Mesenchymal stem cell (in vitro differentiated cells and primary cell): Measurements from ENCODE around the gene SPNS1.

ENCODE experiments used
- DNase-seq: peaks from one replicate; pipeline ENCODE4 v3.0.0-alpha.2; 2013
- H2AFZ ChIP-seq: one replicate; pipeline ENCODE4 v1.6.1; 2013; ENCODE audit warnings: low read depth, mild to moderate bottlenecking, control low read depth, inconsistent platforms, low read length, moderate library complexity
- H2AK5ac ChIP-seq: 2 replicates; pipeline ENCODE4 v1.6.1; 2013; ENCODE audit warnings: low read length, moderate library complexity, mild to moderate bottlenecking, inconsistent platforms; ENCODE audit not compliant: severe bottlenecking
- H2BK120ac ChIP-seq: one replicate; pipeline ENCODE4 v1.6.1; 2013; ENCODE audit warnings: low read depth, mild to moderate bottlenecking, inconsistent platforms, low read length, moderate library complexity
- H2BK12ac ChIP-seq, 2 experiments: one replicate each; pipeline ENCODE4 v1.6.1; 2013; ENCODE audit warnings: inconsistent platforms in 2 of 2, low read length in 2 of 2, mild to moderate bottlenecking in 2 of 2, moderate library complexity in 2 of 2, control low read depth in 1 of 2
- H2BK15ac ChIP-seq: one replicate; pipeline ENCODE4 v1.6.1; 2013; ENCODE audit warnings: mild to moderate bottlenecking, low read depth, inconsistent platforms; ENCODE audit not compliant: poor library complexity, severe bottlenecking
- H2BK5ac ChIP-seq: 2 replicates; pipeline ENCODE4 v1.6.1; 2013; ENCODE audit warnings: low read depth, mild to moderate bottlenecking, low read length, control low read depth, inconsistent platforms; ENCODE audit not compliant: poor library complexity, severe bottlenecking
- H3K14ac ChIP-seq, 2 experiments: one replicate each; pipeline ENCODE4 v1.6.1; 2013; ENCODE audit warnings: inconsistent platforms in 2 of 2, low read length in 2 of 2, control low read depth in 1 of 2, mild to moderate bottlenecking in 1 of 2, moderate library complexity in 1 of 2
- H3K18ac ChIP-seq, 2 experiments: one replicate each; pipeline ENCODE4 v1.6.1; 2013; ENCODE audit warnings: inconsistent platforms in 2 of 2, low read length in 2 of 2, control low read depth in 1 of 2, low read depth in 1 of 2, mild to moderate bottlenecking in 1 of 2
- H3K23ac ChIP-seq, 2 experiments: one replicate each; pipeline ENCODE4 v1.6.1; 2013; ENCODE audit warnings: inconsistent platforms in 2 of 2, low read length in 2 of 2, mild to moderate bottlenecking in 2 of 2, moderate library complexity in 2 of 2, control low read depth in 1 of 2
- H3K27ac ChIP-seq: 2 replicates; pipeline ENCODE4 v1.5.1; 2013; ENCODE audit warnings: mild to moderate bottlenecking, moderate library complexity, low read length, control low read depth, inconsistent platforms; ENCODE audit not compliant: poor library complexity, severe bottlenecking
- H3K27me3 ChIP-seq, 2 experiments: 2 replicates each; pipeline versions ENCODE4 v1.6.1 to v1.7.0; 2013; ENCODE audit warnings: low read length in 2 of 2, mild to moderate bottlenecking in 2 of 2, moderate library complexity in 2 of 2, control low read depth in 1 of 2, inconsistent platforms in 1 of 2; ENCODE audit not compliant: control insufficient read depth in 1 of 2, insufficient read depth in 1 of 2
- H3K36me3 ChIP-seq, 2 experiments: 2 replicates each; pipeline versions ENCODE4 v1.6.1 to v1.7.0; 2013; ENCODE audit warnings: low read length in 2 of 2, control low read depth in 1 of 2, inconsistent platforms in 1 of 2, low read depth in 1 of 2, mild to moderate bottlenecking in 1 of 2; ENCODE audit not compliant: insufficient read depth in 2 of 2, control insufficient read depth in 1 of 2
- H3K4ac ChIP-seq, 2 experiments: one replicate each; pipeline ENCODE4 v1.6.1; 2013; ENCODE audit warnings: inconsistent platforms in 2 of 2, low read length in 2 of 2, mild to moderate bottlenecking in 2 of 2, moderate library complexity in 2 of 2, control low read depth in 1 of 2, low read depth in 1 of 2
- H3K4me1 ChIP-seq: 2 replicates; pipeline ENCODE4 v1.6.1; 2013; ENCODE audit warnings: low read depth, low read length, control low read depth; ENCODE audit not compliant: control insufficient read depth, insufficient read depth
- H3K4me2 ChIP-seq: 2 replicates; pipeline ENCODE4 v1.6.1; 2013; ENCODE audit warnings: low read length, mild to moderate bottlenecking, inconsistent platforms; ENCODE audit not compliant: poor library complexity, severe bottlenecking
- H3K4me3 ChIP-seq, 2 experiments: 2 replicates each; pipeline versions ENCODE4 v1.5.1 to v1.7.0; 2013; ENCODE audit warnings: low read length in 2 of 2, mild to moderate bottlenecking in 2 of 2, control low read depth in 1 of 2, low read depth in 1 of 2; ENCODE audit not compliant: insufficient read depth in 1 of 2
- H3K79me1 ChIP-seq: replicated peaks from 2 replicates; pipeline ENCODE4 v1.6.1; 2013; ENCODE audit warnings: mild to moderate bottlenecking, control low read depth, low read length, inconsistent platforms; ENCODE audit not compliant: poor library complexity, severe bottlenecking
- H3K9ac ChIP-seq: 2 replicates; pipeline ENCODE4 v1.7.0; 2013; ENCODE audit warnings: mild to moderate bottlenecking, low read length, moderate library complexity
- H3K9me3 ChIP-seq: 2 replicates; pipeline ENCODE4 v1.7.0; 2013; ENCODE audit warnings: mild to moderate bottlenecking, low read length; ENCODE audit not compliant: control insufficient read depth
- H4K8ac ChIP-seq: one replicate; pipeline ENCODE4 v1.6.1; 2013; ENCODE audit warnings: inconsistent platforms, mild to moderate bottlenecking, low read length, moderate library complexity
- H4K91ac ChIP-seq: one replicate; pipeline ENCODE4 v1.6.1; 2013; ENCODE audit warnings: mild to moderate bottlenecking, low read length, inconsistent platforms
- WGBS: methylation state at CpG from one replicate; pipeline ENCODE4 v1.1.7; 2013; ENCODE audit warnings: mixed read lengths; 5-methylcytosine and 5-hydroxymethylcytosine counted together

Gene SPNS1

GRCh38 chr16:28958836-28959235 is 15.7 kb upstream of the SPNS1 start:
- H2AK5ac ChIP-seq = no peak overlapping the region
- no peak overlapping the region for H3K23ac ChIP-seq
- WGBS = 99% methylated on average over 5 of the region's 6 CpGs
- H3K27me3 ChIP-seq = no peaks in the 10 kb centered on the region
- H3K4ac ChIP-seq = no peak overlapping the region
- H3K36me3 ChIP-seq = peaks cover 74 to 85% of the 10 kb centered on the region in 2 experiments
- no peak overlapping the region for H2BK120ac ChIP-seq
- no peak for DNase-seq
- H3K4me3 ChIP-seq = no peak overlapping the region
- peaks cover 39% of the 10 kb centered on the region for H3K79me1 ChIP-seq
- no peaks in the 10 kb centered on the region for H3K9me3 ChIP-seq
- H2BK5ac ChIP-seq = no peak overlapping the region
- no peak overlapping the region for H3K9ac ChIP-seq
- H3K14ac ChIP-seq = no peak overlapping the region
- no peak overlapping the region for H3K18ac ChIP-seq
- no peak overlapping the region for H3K27ac ChIP-seq
- H2BK15ac ChIP-seq = no peak overlapping the region
- H3K4me2 ChIP-seq = no peak overlapping the region
- H2BK12ac ChIP-seq = no peak overlapping the region
- H2AFZ ChIP-seq = no peak overlapping the region
- no peak overlapping the region for H4K91ac ChIP-seq
- no peaks in the 10 kb centered on the region for H3K4me1 ChIP-seq
- H4K8ac ChIP-seq = no peak overlapping the region

DNA sequence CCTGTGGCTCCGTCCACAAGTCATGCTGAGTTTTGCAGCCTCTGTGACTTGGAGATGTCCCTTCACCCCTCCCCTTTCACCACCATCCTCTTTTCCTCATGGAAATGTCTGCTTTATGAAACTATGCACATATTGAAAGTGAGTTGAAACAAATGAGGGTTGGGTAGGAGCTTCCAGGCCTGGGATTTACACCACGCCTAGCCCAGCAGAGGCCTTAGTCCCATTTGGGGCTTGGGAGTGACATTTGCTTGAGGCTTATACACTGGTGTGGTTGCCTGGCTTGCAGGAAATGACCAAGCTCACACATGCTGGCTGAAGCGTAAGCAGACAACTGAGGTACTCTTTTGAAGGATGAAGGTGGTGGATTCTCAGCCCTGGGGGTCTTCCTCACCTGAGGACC is 10.5 kb upstream of the SPNS1 start:
- H3K27me3 ChIP-seq = no peaks in the 10 kb centered on the region
- peaks cover 36 to 56% of the 10 kb centered on the region in 2 experiments for H3K36me3 ChIP-seq
- DNase-seq = no peak
- H3K27ac ChIP-seq = no peak overlapping the region
- H3K4me2 ChIP-seq = no peak overlapping the region
- no peaks in the 10 kb centered on the region for H3K9me3 ChIP-seq
- no peak overlapping the region for H2BK15ac ChIP-seq
- no peaks in the 10 kb centered on the region for H3K4me1 ChIP-seq
- H2BK120ac ChIP-seq = no peak overlapping the region
- no peak overlapping the region for H3K4me3 ChIP-seq
- H2BK12ac ChIP-seq = no peak overlapping the region
- H4K8ac ChIP-seq = no peak overlapping the region
- H3K4ac ChIP-seq = no peak overlapping the region
- no peak overlapping the region for H3K14ac ChIP-seq
- H2AFZ ChIP-seq = no peak overlapping the region
- no peak overlapping the region for H3K9ac ChIP-seq
- no peak overlapping the region for H2BK5ac ChIP-seq
- 100% methylated on average over 2 of the region's 3 CpGs for WGBS
- H4K91ac ChIP-seq = no peak overlapping the region
- no peak overlapping the region for H2AK5ac ChIP-seq
- H3K79me1 ChIP-seq = peaks cover 17% of the 10 kb centered on the region
- no peak overlapping the region for H3K18ac ChIP-seq
- no peak overlapping the region for H3K23ac ChIP-seq

GRCh38 chr16:28964496-28964895 is 10.1 kb upstream of the SPNS1 start:
- Histone ChIP-seq H3K27ac (no peak overlapping the region), H4K91ac (no peak overlapping the region), H2AK5ac (no peak overlapping the region), H3K79me1 (peaks cover 15% of the 10 kb centered on the region), H3K14ac (no peak overlapping the region), H3K4me2 (no peak overlapping the region), H2BK5ac (no peak overlapping the region), H3K4me3 (no peak overlapping the region), H3K27me3 (no peaks in the 10 kb centered on the region), H4K8ac (no peak overlapping the region), H3K23ac (no peak overlapping the region), H3K18ac (no peak overlapping the region), H3K9me3 (no peaks in the 10 kb centered on the region), H3K36me3 (peaks cover 35 to 52% of the 10 kb centered on the region in 2 experiments), H3K4ac (no peak overlapping the region), H2BK12ac (no peak overlapping the region), H3K9ac (no peak overlapping the region), H3K4me1 (no peaks in the 10 kb centered on the region), H2BK15ac (no peak overlapping the region), H2AFZ (no peak overlapping the region), H2BK120ac (no peak overlapping the region)
- 100% methylated on average over 2 of the region's 2 CpGs for WGBS
- DNase-seq = no peak

- Histone ChIP-seq H4K8ac (no peak overlapping the region), H3K4me1 (no peaks in the 10 kb centered on the region), H2BK5ac (no peak overlapping the region), H3K27me3 (no peaks in the 10 kb centered on the region), H3K27ac (no peak overlapping the region), H4K91ac (no peak overlapping the region), H3K4ac (no peak overlapping the region), H3K18ac (no peak overlapping the region), H3K9me3 (no peaks in the 10 kb centered on the region), H3K4me3 (no peak overlapping the region), H3K14ac (no peak overlapping the region), H2BK12ac (no peak overlapping the region), H3K9ac (no peak overlapping the region), H3K23ac (no peak overlapping the region), H3K79me1 (peaks cover 7% of the 10 kb centered on the region), H2BK15ac (no peak overlapping the region), H2AK5ac (no peak overlapping the region), H3K4me2 (no peak overlapping the region), H2BK120ac (no peak overlapping the region), H2AFZ (no peak overlapping the region), H3K36me3 (peaks cover 26 to 31% of the 10 kb centered on the region in 2 experiments)
- no peak for DNase-seq
- 71% methylated on average over 3 of the region's 4 CpGs for WGBS
Measured at GRCh38 chr16:28967156-28967555, 7.4 kb upstream of the SPNS1 start.
